Head of caudate nucleus (tissue), 42 donors: ENCODE measurements around the gene VSIR.

Source experiments
- DNase-seq, 42 donors: peaks; one replicate each; pipeline versions ENCODE4 v3.0.0 to v3.0.0-alpha.2; 2020 to 2021; ENCODE audit warnings: mixed read lengths in 7 of 42
- intact Hi-C: fragments of 100-400 bp; cut with DNase I; formaldehyde crosslinking; loops from one replicate; pipeline ENCODE4 v1.15.0; 2022

The VSIR gene

GRCh38 chr10:71770789-71771188, 2.5 kb downstream of the VSIR start:
- peak in 4 of 42 donors; percentile 37 to 61 (median 52) for DNase-seq
- intact Hi-C loops: no loop called here

- no peak for DNase-seq
- intact Hi-C loops: no loop called here
These were observed 3.1 kb downstream of the VSIR start for GRCh38 chr10:71770255-71770654.

GRCh38 chr10:71769279-71769823, 4.0 kb downstream of the VSIR start:
- intact Hi-C loops: no loop called here
- DNase-seq: no peak

- DNase-seq: no peak
- intact Hi-C loops: no loop called here
These were observed 5.8 kb downstream of the VSIR start for GRCh38 chr10:71767420-71768035.

- no peak for DNase-seq
- intact Hi-C loops: no loop called here
These were observed 6.5 kb downstream of the VSIR start for GRCh38 chr10:71766717-71767419.

- DNase-seq: no peak
- intact Hi-C loops: no loop called here
These were observed 7.2 kb downstream of the VSIR start for GRCh38 chr10:71765906-71766716.

- intact Hi-C loops: no loop called here
- peak in 1 of 42 donors; percentile 43 for DNase-seq
These were observed 8.0 kb downstream of the VSIR start for GRCh38 chr10:71765176-71765904.

- intact Hi-C loops: no loop called here
These were observed 9.8 kb downstream of the VSIR start for GRCh38 chr10:71763352-71764127.

GRCh38 chr10:71762324-71762723, 11.0 kb downstream of the VSIR start:
- DNase-seq: no peak
- intact Hi-C loops: no loop called here

More at GRCh38 chr10:71763352-71764127, 9.8 kb downstream of the VSIR start:
- no peak for DNase-seq

- DNase-seq: no peak
- intact Hi-C loops: no loop called here
These were observed 11.7 kb downstream of the VSIR start for GRCh38 chr10:71761541-71762113.

GRCh38 chr10:71761105-71761511, 12.2 kb downstream of the VSIR start:
- intact Hi-C loops: no loop called here

GRCh38 chr10:71757399-71757922, 15.9 kb downstream of the VSIR start:
- intact Hi-C loops: no loop called here
- peak in 24 of 42 donors; percentile 21 to 66 (median 46) for DNase-seq

More at GRCh38 chr10:71761105-71761511, 12.2 kb downstream of the VSIR start:
- no peak for DNase-seq

GRCh38 chr10:71756311-71757191, 16.8 kb downstream of the VSIR start:
- DNase-seq: peak in 1 of 42 donors; percentile 35
- intact Hi-C loops: no loop called here

- no peak for DNase-seq
- intact Hi-C loops: no loop called here
These were observed 18.0 kb downstream of the VSIR start for GRCh38 chr10:71755179-71755879.

- intact Hi-C loops: no loop called here
- DNase-seq: no peak
These were observed 18.8 kb downstream of the VSIR start for GRCh38 chr10:71754562-71754961.

GRCh38 chr10:71753960-71754505, 19.3 kb downstream of the VSIR start:
- intact Hi-C loops: no loop called here

More at GRCh38 chr10:71753960-71754505, 19.3 kb downstream of the VSIR start:
- DNase-seq: no peak
